HT-29 (cell line): ENCODE data around the gene ERC1. TPM values are rescaled to one million over a fixed set of nuclear protein-coding genes. Genes with fewer than 3 reads are reported as not detected.
"Not testable (repeated sequence)": the region's sequence is repeated elsewhere in the genome, so short reads cannot be mapped to it uniquely, and the experiment has no call there.

Source experiments
- DNase-seq: peaks from one replicate; pipeline ENCODE4 v3.0.0-alpha.2; 2015; ENCODE audit warnings: low spot score
- total RNA-seq: library from RNA; depleted of rRNA; stranded (reverse); fragments of >200 nt; shearing (Covaris generic); gene quantifications from 2 replicates; pipeline ENCODE4 v1.2.3, GENCODE V29; 2014

ERC1 gene
- total RNA-seq, 1 experiment from 2014 or later: 11.6 TPM

DNA sequence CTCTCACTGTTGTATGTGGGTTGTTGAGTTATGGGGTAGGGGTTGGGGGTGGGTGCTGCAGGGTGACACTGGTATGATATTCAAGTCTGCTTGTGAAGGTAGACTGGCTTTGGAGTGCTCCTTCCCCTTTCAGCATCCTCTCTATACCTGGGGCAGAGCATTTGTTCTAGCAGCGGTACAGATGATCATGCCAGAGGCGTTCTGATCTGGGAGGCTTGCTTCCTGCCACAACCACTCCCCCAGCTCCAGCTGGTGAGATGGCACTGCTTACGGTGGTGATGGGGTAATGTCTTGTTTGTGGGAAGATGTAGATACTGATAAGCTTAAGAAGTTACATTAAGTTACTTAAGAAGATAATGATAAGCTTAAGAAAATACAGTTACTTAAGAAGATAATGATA lies 131.8 kb downstream of the ERC1 start:
- no peak for DNase-seq

GRCh38 chr12:1126091-1126490 lies 135.1 kb downstream of the ERC1 start:
- DNase-seq: no peak

DNA sequence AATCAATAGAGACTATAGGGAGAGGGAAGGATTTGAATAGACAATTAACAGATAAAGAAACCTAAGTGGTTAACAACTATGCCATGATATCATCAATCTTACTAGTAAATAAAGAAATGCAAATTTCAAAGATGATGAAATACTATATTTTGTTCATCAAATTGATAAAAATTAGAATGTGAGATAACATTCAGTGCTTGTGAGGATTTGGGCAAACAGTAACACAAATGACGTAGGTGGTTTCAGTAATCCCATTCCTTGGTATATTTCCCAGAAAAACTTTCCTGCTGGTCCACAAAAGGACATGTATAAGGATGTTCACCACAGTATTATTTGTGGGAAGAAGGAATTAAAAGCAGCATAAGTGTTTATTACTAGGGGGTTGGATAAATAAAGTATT lies 136.0 kb downstream of the ERC1 start:
- no peak for DNase-seq

DNA sequence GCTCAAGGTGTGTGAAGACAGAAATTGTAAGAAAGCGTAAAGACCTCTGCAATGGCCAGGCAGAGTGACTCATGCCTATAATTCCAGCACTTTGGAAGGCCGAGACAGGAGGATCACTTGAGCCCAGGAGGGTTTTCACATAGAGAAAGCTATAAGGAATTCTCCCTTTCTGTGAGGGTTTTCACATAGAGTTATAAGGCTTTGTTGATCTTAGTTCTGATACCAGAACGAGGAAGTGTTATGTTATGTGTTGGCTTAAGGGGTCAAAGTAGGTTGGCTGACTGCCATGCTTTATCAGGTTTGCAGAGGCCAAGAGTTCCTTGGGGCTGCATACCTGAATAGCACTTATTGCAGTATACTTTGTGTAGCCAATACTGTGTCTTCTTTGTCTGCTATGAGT lies 139.1 kb downstream of the ERC1 start:
- DNase-seq: peak; percentile 82

- DNase-seq: no peak
These were observed 139.5 kb downstream of the ERC1 start for GRCh38 chr12:1130571-1130970.

DNA sequence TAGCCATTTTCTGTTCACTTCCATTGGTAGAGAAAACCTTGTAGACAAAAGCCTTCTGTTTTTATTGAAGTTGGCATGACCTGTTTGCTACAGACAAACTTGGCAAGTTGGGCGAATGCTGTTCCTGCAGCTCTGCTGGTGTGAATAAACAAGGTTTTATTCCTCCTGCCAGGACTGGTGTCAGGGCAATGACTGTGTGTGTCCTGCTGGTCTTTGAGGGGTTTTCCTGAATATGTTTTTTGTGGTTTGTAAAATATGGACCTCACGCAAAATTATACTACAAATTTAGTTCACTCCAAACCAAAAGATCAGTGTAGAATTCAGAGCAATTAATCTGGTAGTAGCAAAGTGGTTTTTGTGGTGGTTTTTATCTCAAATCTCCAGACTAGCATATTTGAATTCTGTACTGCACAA lies 140.8 kb downstream of the ERC1 start:
- DNase-seq: no peak

GRCh38 chr12:1132311-1132710 lies 141.3 kb downstream of the ERC1 start:
- DNase-seq: no peak

DNA sequence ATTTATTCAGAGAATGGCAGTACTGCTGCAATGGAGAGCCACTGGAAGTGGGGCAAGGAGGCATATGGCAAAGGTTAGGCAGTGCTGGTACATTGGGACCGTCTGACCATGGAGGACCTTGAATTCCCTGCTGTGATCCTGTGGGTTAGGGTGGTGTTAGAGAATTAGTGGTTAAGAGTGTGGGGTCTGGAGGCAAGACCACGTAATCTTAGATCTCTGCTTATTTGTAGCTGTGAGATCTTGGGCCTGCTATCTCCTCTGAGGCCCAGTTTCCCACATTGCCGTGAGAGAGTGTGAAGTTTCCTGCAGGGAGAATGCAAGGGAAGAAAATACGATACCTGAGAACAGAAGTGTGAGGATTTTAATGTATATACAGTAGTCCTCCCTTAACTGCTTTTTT lies 147.7 kb downstream of the ERC1 start:
- DNase-seq: no peak

DNA sequence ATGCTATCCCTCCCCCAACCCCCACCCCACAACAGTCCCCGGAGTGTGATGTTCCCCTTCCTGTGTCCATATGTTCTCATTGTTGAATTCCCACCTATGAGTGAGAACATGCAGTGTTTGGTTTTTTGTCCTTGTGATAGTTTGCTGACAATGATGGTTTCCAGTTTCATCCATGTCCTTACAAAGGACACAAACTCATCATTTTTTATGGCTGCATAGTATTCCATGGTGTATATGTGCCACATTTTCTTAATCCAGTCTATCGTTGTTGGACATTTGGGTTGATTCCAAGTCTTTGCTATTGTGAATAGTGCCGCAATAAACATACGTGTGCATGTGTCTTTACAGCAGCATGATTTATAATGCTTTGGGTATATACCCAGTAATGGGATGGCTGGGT lies 155.7 kb downstream of the ERC1 start:
- not testable (repeated sequence) for DNase-seq

- DNase-seq: no peak
These were observed 156.8 kb downstream of the ERC1 start for GRCh38 chr12:1147821-1148220.

DNA sequence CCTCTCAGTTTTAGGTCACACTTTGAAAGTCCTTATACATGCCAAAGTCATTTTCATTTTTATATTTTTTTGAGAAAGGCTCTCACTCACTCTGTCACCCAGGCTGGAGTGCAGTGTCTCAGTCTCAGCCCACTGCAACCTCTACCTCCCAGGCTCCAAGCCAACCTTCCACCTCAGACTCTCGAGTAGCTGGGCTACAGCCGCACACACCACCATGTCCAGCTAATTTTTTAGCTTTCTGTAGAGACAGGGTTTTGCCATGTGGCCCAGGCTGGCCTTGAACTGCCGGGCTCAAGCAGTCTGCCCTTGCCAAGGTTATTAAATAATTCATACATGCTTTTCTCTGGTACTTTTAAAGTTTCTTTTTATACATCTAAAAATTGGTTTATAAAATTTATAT lies 166.0 kb downstream of the ERC1 start:
- DNase-seq: no peak

- DNase-seq: no peak
These were observed 170.2 kb downstream of the ERC1 start for GRCh38 chr12:1161197-1161596.

DNA sequence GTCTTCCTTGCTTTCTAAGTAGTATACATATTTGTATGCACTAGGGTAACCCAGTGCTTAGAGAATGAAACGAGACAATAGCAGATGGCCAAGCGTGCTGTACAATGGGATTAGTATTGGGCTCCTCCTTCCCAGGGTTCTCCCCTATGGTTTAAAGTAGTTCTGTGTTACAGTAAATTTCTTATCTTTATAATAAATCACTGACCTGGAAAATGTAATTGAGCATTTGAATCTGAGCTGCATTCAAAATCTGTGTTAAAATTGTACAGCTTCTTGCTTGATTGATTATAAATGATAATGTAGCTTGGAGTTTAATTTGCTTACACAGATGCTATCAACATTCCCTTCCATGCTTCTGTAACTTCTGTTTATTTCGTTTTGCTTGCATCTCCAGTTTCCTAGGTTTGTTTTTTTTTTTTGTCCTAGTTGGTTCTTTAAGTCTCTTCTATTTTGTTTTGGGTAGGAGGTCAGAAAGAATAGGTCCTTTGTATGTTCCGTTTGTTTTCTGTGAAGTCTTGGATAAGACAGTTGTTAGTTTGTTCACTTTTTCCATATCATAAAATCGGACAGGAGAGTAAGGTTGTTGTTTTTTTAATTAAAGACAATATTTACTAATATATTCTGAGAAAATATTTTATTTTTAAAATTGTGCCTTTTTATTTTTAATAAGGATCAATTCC lies 171.2 kb downstream of the ERC1 start:
- DNase-seq: no peak

DNA sequence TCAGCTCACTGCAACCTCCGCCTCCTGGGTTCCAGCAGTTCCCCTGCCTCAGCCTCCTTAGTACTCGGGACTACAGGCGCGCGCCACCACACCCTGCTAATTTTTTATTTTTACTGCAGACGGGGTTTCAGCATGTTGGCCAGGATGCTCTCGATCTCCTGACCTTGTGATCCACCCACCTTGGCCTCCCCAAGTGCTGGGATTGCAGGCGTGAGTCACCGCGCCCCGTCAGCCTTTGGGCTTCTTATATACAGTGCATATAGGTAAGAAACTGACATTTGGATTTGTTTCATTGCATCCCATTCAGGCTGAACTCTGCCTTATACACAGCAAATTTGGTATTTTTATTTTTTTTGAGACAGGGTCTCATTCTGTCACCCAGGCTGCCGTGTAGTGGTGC lies 176.8 kb downstream of the ERC1 start:
- DNase-seq: no peak

DNA sequence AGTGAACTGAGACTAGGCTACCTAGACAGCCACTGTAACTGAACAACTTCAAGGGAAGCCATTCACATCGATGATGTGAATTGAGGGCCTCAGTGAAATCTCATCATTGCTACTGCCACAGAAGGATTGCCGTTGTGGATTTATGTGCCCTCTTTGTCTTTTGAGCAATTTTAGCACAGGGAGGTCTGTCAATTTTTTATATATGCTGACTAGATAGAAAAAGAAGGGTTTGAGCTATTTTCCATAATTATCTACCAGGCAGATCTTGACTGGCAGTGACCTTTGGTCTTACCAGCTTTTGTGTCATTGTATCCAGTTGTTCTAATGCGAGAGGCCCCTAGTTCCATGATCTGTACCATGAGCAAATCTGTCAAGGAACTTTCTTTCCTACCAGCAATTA lies 179.4 kb downstream of the ERC1 start:
- no peak for DNase-seq

DNA sequence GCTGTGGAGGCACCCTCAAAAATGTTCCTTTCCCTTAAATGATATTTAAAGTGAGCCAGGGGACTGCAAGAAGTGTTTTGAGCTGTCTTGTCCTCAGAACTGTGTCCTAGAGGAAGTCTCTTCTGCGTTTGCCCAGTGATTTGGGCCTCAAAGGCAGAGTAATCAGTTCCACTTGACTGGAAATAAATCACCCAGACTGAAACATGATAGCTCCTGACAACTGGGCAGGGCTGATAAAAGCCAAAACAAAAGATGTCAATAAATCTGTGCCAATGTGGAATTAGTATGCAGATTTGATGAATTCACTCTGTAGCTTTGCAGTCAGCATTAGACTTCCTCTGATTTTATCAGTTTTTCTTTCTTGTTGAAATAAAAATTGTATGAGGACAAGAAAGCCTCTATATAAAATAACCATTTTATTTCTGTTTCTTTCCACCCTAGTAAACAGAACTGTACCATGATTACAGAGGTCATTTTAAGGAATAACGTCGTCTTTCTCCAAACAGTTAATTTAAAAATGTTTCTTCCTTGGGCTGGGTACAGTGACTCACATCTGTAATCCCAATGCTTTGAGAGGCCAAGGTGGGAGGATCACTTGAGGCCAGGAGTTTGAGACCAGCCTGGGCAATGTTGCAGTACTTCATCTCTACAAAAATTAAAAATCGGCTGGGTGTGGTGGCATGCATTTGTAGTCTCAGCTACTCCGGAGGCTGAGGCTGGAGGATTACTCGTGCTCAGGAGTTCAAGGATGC lies 180.8 kb downstream of the ERC1 start:
- peak; percentile 4 for DNase-seq

DNA sequence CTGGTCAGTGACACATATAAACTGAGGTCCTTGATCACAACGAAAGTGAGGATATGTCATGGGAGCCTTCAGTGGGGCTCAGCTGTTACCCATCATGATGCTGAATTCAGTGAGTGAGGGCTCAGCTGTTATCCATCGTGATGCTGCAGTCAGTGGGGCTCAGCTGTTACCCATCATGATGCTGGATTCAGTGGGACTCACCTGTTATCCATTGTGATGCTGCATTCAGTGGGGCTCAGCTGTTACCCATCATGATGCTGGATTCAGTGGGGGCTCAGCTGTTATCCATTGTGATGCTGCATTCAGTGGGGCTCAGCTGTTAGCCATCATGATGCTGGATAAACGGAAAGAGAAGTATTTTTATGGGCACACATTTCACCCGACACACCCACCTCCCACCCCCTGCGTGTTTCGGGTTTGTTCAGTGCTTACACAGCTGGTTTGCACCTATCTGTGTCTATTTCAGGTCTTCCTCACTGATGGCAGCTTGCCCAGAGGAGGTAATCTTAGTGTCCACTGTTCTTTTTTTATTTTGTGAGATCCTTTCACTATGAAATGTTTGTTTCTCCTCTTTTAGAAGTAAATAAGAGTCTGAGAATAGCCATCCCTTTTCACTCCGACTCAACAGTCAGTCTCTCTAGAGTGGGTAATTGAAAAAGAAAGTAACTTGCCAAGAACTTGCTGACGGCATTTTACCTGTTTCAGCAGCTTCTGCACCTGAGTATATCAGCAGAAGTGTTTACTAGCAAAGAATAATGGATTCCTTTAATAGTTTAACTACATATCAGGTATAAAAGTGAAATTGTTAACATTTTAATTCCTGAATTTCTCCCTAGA lies 183.0 kb downstream of the ERC1 start:
- no peak for DNase-seq

GRCh38 chr12:1174659-1175058 lies 183.6 kb downstream of the ERC1 start:
- no peak for DNase-seq

DNA sequence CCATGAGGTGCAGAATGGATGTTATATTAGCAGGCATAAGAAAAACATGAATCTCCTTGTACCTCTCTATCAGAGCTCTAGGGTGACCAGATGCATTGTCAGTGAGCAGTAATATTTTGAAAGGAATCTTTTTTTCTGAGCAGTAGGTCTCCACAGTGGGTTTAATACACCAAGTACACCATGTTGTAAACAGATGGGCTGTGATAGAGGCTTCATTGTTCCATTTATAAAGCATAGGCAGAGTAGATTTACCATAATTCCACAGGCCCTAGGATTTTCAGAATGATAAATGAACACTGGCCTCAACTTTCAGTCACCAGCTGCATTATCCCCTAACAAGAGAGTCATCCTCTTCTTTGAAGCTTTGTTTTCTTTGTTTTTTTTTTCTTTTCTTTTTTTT lies 185.2 kb downstream of the ERC1 start:
- DNase-seq: no peak

DNA sequence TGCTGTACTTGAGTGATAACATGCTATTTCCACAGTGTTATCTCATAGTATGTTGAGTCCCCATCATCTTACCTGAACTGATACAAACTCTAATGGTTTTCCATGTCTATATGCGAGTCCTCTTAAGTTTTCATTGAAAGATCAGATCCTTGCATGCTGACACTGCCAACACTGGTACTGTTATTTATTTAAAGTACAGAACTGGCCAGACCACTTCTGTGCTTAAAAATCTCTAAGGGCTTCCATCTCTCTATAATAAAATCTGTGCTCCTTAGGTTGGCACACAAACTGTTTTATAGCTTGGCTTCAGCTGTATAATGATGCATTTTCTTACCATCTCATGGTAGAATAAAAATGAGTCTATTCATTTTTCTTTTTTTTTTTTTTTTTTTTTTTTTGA lies 188.1 kb downstream of the ERC1 start:
- DNase-seq: no peak

GRCh38 chr12:1182069-1182468 lies 191.0 kb downstream of the ERC1 start:
- no peak for DNase-seq

DNA sequence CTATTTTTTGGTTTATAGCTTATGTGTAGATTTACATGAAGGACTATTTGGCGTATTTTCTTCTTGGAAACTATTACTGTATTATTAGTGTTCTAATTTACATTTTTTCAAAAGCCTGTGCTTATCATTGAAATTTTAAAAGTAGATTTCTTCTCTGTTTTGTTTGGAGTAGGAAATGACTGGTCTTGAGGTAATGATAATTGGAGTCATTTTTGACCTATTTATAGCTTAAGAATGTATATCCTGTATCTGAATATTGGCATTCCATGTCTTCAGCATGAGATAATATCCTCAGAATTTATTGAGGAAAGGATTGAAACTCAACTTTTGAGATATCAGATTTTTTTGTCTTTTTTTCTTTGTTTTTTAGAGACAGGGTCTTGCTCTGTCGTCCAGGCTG lies 193.4 kb downstream of the ERC1 start:
- DNase-seq: no peak
